ENCODE measurements around the gene ZNF212.
"Not testable (repeated sequence)": the region's sequence is repeated elsewhere in the genome, so short reads cannot be mapped to it uniquely, and the experiment has no call there.

DNA sequence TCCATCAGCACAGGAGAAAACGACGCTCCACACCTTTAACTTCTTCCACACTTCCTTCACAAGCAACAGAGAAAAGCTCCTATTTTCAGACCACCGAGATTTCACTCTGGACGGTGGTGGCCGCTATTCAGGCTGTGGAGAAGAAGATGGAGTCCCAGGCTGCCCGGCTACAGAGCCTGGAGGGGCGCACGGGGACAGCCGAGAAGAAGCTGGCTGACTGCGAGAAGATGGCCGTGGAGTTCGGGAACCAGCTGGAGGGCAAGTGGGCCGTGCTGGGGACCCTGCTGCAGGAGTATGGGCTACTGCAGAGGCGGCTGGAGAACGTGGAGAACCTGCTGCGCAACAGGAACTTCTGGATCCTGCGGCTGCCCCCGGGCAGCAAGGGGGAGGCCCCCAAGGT is 10.7 kb downstream of the ZNF212 start:
- TF ChIP-seq GABPA (IDR thresholded peaks at IDR 0.05; ENCODE audit: low read depth); SPI1 (IDR thresholded peaks at IDR 0.05; ENCODE audit: borderline replicate concordance, low read depth): not testable (repeated sequence)
- TF ChIP-seq, protein P1, sequence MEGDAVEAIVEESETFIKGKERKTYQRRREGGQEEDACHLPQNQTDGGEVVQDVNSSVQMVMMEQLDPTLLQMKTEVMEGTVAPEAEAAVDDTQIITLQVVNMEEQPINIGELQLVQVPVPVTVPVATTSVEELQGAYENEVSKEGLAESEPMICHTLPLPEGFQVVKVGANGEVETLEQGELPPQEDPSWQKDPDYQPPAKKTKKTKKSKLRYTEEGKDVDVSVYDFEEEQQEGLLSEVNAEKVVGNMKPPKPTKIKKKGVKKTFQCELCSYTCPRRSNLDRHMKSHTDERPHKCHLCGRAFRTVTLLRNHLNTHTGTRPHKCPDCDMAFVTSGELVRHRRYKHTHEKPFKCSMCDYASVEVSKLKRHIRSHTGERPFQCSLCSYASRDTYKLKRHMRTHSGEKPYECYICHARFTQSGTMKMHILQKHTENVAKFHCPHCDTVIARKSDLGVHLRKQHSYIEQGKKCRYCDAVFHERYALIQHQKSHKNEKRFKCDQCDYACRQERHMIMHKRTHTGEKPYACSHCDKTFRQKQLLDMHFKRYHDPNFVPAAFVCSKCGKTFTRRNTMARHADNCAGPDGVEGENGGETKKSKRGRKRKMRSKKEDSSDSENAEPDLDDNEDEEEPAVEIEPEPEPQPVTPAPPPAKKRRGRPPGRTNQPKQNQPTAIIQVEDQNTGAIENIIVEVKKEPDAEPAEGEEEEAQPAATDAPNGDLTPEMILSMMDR (IDR thresholded peaks at IDR 0.05; ENCODE audit: insufficient read depth, low read length): not testable (repeated sequence)
- TF ChIP-seq, protein P2, sequence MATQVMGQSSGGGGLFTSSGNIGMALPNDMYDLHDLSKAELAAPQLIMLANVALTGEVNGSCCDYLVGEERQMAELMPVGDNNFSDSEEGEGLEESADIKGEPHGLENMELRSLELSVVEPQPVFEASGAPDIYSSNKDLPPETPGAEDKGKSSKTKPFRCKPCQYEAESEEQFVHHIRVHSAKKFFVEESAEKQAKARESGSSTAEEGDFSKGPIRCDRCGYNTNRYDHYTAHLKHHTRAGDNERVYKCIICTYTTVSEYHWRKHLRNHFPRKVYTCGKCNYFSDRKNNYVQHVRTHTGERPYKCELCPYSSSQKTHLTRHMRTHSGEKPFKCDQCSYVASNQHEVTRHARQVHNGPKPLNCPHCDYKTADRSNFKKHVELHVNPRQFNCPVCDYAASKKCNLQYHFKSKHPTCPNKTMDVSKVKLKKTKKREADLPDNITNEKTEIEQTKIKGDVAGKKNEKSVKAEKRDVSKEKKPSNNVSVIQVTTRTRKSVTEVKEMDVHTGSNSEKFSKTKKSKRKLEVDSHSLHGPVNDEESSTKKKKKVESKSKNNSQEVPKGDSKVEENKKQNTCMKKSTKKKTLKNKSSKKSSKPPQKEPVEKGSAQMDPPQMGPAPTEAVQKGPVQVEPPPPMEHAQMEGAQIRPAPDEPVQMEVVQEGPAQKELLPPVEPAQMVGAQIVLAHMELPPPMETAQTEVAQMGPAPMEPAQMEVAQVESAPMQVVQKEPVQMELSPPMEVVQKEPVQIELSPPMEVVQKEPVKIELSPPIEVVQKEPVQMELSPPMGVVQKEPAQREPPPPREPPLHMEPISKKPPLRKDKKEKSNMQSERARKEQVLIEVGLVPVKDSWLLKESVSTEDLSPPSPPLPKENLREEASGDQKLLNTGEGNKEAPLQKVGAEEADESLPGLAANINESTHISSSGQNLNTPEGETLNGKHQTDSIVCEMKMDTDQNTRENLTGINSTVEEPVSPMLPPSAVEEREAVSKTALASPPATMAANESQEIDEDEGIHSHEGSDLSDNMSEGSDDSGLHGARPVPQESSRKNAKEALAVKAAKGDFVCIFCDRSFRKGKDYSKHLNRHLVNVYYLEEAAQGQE (IDR thresholded peaks at IDR 0.05; ENCODE audit: insufficient replicate concordance, low read depth): not testable (repeated sequence)

Measured in HL-60 (cell line).